Activated naive CD4-positive, alpha-beta T cell (primary cell): ENCODE data around the gene NRXN3.
"Not testable (repeated sequence)": the region's sequence is repeated elsewhere in the genome, so short reads cannot be mapped to it uniquely, and the experiment has no call there.

ENCODE experiments used
- DNase-seq, 4 experiments: peaks; one replicate each; lab custom pipeline; 2025; lab: John Stamatoyannopoulos, UW

NRXN3 gene

DNA sequence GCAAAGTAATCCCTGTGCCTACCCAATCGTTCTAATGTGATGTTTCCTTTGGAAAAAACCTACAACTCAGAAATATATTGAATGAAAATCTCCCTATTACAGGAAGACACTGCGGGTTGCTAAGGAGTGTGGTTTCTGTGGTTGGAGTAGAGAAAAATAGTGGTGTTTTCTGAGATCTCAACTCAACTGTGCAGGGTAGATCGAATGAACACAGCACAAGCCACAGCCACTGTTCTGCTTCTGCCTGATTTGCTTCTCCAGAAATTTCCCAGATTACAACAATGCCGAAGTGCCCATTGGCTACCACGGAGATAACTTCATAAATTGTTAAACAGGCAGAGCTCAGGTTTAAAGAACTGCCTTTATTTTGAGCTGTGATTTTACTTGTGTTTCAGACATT is 1560.8 kb downstream of the NRXN3 start:
- no peak for DNase-seq

DNA sequence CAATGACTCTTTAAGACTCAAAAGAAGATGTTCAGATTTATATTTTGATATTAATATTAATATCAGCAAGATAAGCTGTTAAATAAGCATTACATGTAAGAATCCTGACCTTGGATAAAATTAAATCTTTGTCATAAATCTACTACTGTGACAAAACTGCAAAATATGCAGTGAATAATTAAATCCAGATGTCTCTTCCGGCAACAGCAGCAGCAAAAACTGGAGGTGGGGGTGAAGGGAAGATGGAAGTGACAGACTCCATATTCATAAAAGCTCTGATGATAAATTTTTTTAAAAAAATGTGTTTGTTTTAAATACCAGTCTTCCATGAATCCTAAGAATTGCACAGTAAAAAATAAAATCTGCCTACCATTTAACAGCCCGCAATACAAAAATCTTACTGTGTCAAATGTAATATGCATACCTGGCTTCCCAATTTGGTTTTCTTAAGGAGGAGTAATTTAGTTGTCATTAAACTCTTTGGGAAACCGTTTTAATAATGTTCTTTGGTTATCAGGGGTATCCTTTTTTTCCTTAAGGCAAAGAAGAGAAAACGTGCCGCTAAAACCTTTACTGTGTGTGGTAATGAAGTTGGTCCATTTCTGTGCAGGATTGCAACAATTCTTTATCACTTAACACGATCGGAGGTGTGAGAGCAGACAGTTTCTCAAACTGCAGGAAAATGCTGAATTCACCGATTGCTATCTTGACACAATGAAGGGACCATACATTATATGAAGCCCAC is 1562.9 kb downstream of the NRXN3 start:
- DNase-seq: no peak

DNA sequence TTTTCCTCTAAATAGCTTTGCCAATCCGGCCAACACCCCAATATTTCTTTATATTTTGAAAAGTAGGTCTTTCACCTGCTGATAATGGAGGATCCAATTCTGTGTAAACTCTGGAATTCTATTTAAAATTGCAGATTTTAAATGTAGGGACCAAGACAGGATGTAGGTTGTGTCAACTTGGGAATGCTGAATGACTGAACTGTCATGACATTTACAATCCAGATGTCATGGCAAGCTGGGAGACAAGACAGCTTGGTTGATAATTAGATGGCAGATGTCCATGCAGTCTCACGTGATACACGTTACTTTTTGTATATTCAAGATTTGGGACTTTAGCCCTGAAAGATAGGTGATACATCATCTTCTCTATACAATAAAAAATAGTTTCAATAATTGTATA is 1564.0 kb downstream of the NRXN3 start:
- DNase-seq: no peak

DNA sequence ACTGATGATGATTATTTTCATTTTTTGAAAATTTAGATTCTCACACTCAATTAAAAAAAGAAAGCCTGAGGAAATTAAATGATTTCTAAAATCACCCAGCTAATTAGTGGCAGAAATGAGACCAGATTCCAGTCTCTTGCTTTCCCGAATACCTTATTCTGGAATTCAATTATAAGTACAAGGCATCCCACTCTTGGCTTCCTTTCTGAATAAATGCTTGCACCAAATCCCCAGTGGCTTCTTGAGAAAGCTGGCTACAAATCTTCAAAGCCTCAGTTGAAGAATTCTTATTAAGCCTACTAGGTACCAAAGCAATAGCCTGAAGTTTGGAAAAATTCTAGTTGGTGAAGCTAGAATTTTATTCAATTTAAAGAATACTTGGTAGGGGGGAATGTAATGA is 1564.5 kb downstream of the NRXN3 start:
- no peak for DNase-seq

DNA sequence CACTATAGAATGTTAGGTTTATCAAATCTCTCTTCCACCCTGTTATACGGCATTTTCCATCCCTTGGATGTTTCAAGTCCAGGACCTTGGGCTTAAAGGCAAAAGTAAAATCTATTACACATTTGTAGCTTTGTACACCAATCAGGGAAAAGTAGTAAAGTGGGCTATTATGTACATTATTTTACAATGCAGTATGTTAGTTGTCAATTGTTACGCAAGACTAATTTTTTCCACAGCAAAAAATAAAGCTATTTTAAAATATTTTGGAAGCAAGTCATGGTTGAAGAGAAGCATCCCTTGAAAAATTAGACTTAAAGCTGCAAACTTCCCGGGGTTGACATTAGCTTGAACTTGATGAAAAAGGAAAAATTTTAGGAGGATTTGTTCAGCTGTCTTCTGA is 1564.9 kb downstream of the NRXN3 start:
- DNase-seq: no peak

DNA sequence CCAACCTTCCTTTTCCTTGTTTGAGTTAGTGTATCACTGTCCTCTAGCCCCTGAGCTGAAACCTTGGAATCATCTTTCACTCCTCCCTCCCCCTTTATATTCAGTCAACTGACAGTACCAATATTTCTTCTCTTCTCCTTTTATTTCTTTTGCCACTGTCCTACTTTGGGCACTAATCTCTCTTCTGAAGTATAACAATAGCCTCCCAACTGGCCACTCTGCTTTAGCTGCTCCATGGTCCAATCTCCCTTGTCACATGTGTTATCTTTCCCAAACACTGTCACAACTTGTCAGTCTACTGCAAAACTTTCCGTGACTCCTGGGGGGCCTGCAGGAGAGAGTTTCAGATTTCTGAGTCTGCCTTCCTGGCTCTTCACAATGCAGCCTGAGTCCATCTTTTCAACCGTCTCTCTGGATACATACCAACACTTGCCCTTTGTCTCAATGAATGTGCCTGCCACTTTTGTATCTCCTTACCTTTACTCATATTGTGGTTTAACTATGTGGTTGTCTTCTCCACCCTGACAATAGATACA is 1570.0 kb downstream of the NRXN3 start:
- no peak for DNase-seq

DNA sequence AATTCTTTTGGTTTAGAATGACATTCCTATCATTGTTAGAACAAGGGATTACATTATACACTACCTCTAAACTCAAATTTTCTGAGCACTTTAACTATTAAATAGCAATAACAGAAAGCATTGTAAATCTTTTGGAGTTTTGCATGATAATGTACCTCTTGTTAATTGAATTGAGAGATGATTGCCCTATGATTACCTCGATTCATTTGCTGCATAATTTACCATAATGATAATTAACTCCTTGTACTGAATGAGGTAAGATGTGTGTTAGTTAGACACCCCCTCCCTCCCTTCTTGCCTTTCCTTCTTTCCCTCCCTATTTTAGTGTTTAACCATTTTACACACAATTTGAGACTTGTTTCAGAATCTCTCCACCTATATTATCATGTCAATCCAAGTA is 1572.0 kb downstream of the NRXN3 start:
- no peak for DNase-seq

DNA sequence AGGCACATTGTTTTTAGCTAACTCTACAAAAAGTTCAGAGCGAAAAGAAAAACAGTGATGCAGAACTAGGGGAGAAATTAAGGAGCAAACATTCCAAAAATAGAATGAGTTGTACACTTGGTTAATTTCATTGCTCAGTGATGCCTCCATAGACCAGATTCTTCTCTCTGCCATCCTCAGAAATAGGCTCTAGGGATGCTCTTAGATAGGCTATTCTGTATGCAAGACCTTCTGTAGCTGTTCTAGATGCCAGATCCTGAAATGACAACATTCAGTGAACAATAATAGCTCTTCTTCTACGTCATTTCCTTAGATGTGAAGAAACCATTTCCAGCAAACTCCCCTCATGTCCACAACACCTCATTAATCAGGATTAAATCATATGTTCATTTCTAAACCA is 1574.9 kb downstream of the NRXN3 start:
- no peak for DNase-seq

DNA sequence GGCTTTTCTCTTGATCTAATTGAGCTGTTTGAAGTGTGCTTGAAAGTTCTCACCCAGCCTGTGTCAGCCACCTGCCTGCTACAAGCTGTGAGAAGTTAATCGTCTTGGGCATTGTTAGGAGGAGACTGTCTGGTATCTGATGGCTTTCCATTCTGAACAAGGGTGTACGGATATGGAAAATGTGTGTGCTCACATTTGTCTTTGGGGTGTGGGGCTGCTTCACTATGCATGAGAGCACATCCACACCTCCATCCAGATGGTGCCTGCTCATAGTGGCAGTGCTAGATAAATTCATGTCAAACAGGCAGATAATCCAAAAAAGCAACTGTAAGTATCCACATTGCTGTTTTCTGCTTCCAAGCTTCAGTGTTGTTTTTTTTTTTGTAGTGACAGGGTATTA is 1578.9 kb downstream of the NRXN3 start:
- DNase-seq: no peak

DNA sequence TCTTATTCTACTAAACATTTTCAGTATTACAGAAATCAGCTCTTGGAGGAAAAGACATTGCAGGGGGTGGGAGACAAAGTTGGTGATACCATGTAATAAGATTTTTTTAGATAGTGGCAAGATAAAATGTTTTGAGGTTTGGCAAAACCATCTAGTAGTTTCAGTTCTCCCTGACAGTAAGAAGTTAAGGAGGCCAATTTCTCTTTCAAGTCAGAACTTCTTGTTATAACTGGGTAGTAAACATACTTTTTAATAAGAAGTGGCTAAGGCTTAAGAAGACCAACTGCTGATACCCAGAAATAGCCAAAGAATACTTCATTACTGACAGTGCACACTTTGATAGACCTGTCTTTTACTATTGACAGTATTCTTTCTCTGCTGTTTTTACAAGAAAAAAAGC is 1588.8 kb downstream of the NRXN3 start:
- no peak for DNase-seq

DNA sequence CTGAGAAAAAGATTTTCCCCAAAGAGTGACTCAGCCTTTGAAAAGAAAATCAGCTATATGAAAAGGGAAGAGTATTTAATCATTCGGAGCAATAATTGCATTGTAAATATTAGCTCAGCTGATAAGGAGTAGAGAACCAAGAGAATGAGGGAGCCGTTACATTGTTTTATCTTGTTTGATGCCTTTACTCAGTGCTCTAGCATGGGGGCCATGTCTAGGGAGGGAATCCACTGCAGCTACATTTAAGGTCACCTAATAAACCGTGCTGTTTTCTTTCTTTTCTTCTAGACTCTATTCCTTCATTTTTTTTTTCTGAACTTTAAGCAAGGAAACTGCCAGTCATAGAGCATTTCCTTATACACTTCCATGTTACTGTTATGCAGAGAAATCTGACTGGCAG is 1594.2 kb downstream of the NRXN3 start:
- DNase-seq: no peak

DNA sequence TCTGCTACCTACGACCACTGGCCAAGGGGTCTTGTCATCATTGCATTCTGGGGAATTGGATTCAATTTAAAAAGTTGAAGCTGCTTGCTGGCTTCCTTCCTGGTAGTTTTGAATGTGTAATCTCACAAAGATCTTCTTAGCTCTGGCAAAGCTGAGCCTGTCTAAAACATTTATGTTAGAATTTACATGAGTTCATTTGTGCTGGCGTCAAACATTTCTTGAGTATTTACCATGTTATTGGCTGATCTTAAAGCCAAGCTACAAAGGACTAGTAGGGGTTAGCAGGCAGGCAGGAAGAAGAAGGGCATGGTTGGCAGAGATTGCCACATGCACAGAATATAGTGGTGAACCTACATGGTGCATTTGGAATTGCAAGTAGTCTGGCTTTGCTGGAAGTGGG is 1596.3 kb downstream of the NRXN3 start:
- DNase-seq: no peak

DNA sequence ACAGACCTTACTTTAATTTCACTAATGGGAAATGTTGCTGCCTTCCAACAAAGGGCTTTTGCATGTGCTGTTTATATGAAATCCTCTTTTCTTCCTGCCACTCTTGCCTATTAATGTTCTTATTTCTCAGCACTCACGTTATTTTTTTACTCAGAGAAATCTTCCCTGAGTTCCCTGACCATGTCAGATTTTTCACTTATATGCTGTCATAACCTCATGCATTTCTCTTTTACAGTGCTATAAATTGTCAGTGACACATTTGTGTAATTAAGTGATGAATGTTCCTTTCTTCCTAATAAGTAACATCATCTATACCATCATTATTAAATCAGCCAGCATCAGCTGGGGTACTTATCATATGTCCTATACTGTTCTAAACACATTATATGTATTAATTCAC is 1597.1 kb downstream of the NRXN3 start:
- no peak for DNase-seq

DNA sequence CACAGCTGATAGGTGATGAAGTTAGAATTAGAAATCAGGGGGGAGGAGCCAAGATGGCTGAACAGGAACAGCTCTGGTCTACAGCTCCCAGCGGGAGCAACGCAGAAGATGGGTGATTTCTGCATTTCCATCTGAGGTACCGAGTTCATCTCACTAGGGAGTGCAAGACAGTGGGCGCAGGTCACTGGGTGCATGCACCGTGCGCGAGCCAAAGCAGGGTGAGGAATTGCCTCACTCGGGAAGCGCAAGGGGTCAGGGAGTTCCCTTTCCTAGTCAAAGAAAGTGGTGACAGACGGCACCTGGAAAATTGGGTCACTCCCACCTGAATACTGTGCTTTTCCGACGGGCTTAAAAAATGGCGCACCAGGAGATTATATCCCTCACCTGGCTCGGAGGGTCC is 1597.5 kb downstream of the NRXN3 start:
- DNase-seq: not testable (repeated sequence)

DNA sequence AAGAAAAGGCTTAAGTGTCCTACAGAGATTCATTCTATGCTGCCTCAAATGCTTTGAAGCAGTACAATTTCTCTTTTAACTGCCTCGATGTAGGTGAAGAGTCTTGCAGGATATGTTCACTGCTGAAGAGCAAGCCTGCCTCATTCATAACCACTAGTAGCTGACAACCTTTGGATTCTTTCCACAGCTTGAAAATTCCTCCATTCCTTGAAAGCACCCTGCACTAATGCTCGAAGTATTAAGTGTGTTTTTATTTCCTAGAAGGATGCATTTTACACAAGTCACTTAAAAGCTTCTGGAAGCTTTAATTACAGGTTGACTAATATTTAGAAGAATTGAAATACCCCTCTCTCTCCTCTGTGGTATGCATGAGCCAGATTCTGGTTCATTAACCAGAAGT is 1611.7 kb downstream of the NRXN3 start:
- no peak for DNase-seq

DNA sequence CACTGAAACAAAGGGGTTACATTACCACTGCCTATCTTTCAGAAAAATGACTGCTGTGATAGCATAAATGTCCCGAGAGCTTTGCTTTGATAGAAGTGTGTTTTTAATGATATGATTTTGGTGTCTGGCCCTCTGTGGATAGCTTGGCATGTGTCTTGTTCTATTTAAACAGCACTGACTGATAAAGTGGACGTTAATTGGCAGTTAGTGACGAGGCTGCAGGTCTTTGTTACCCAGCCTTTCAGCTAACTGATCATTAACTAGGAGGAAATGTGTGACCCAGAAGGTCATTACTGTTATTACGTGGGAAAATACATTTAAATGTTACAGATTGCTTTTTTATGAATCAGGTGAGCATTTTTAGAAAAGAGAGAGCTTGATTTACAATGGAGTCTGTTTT is 1612.9 kb downstream of the NRXN3 start:
- DNase-seq: no peak

DNA sequence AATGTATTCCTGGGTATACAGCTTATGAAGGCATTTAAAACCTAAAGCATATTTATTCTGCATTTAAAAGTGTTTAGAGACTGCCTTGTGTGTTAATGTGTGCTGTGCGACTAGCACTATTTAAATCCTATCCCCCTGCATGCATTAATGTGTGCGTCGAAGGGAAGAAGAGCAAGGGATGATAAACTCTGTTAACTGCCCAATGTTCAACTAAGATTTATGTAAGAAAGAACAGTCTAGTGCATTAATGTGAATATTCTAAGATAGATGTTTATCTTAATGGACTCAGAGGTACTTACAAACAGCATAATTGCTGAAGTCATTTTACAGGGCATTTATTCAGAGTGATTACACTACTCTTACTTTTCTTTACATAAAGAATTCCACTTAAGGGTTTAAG is 1616.3 kb downstream of the NRXN3 start:
- no peak for DNase-seq

DNA sequence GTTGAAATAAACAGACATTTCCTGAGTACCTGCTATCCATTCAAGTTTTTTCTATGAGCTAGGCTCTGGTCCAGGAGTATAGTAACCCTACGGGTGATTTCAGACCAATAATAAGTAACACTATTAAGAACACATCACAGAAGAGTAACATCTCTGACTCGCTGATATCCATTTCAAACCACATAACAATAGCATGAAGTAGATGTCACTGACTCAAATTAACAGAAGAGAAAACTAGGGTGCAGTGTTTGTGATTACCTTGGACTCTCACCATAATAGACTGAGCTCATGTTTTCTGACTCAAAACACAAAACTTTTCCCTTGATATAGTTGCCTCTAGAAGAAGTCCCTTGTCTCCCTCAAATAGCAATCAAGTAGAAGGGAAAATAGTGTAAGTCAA is 1618.2 kb downstream of the NRXN3 start:
- no peak for DNase-seq

DNA sequence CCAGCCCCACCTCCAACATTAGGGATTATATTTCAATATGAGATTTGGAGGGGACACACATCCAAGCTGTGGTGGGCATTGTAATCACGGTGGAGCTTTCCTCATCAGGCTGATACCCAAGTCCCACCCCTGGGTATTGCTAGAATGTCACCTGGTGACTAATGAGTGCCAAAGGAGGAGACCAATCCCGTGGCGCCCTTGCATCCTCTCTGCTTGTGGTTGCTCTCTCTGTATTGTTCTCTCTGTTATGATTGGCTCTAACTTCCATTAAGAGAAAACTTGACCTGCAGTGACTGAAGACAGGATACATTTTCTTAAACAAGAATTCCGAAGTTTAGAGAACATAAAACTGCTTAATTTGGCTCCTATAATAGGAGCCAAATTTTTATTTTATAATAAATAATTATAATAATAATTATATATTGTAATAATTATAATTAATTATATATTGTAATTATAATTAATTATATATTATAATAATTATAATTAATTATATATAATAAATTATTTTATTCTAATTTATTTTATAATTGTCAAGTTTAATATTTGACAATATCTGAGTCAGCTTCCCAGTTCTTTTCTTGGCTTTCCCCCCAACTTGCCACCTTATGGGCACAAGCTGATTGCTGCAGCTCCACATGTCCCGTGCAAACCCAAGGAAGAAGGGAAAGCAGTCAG is 1621.0 kb downstream of the NRXN3 start:
- DNase-seq: no peak

DNA sequence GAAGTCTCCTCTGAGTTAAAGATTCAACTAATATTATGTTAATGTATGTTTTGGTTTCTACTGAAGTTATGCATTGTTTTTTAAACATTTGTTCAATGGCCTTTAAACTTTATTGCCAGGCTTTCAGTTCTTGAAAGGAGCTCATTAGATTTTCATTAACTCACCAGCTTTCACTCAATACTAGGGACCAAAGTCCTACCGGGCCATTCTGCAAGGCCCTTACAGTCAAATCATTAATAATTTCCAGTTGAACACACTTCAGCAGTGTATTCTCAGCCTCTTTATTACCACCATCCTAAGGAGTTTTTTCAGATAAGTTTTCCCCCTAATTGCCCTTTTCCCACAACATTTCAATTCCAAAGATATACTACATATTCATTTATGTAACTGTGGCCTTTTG is 1631.9 kb downstream of the NRXN3 start:
- no peak for DNase-seq

DNA sequence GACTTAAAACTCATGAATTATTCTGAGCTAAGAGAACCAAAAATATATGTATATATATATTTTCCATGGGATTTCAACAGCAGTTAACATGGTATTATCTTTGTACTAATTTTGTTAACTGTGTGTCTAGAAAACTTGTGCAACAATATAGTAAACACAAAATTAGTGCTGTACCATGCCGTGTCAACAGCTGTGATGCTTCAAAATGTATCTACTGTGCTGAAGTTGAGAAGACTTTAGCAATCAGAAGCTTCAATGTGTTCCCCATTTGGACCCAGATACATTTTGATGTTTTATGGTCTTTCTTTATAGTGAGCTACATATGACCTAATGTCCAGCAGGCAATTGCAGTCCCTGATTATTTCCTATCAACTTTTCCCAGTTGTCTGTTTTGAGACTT is 1635.5 kb downstream of the NRXN3 start:
- no peak for DNase-seq

DNA sequence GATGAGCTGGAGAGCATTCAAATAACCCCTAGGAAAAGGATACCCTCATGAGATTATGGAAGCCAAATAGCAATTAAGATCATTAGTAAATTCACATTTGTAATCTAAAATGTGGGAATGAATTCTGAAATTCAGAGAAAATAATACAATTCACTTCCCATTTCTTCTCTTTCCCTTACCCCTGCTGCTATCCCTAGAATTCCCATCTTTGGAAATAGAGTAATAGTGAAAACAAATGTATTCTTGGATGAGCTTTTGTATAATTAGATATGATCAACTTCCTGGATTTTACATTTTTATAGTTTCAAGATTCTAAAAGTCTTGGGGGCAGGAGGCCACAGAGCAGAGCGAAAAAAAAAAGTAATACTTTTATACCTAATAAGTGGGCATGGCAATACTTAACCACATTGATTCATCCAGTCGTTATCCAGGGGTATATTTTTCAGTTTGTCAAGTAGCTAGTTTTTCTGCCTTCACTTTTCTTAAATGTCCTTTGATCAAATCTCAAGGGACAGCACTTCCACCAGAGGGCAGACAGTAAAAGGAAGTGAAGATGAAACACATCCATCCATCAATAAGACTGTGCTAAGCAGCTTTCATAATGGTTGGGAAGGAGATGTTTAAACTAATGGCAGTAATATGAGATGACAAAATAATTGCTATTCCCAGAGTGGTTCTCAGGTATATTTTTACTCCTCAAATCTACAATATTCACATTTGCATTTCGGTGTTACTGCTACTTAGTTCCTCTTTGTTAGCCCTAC is 1639.9 kb downstream of the NRXN3 start:
- no peak for DNase-seq
